Common myeloid progenitor, CD34-positive (primary cell): ENCODE measurements around the gene GIT1.

ENCODE experiments used
- CTCF ChIA-PET: fragments of 350-600 bp; sonication (Branson Sonifier 250); formaldehyde crosslinking; loops from one replicate; lab custom pipeline; 2021; ENCODE audit warnings: antibody characterized with exemption; lab: Charles Lee
- POLR2A ChIA-PET: fragments of 350-600 bp; sonication (Branson Sonifier 250); formaldehyde crosslinking; loops from one replicate; lab custom pipeline; 2021; ENCODE audit warnings: antibody characterized with exemption; lab: Charles Lee
- DNase-seq, 3 donors: peaks; one replicate each; pipeline versions ENCODE4 v3.0.0 to v3.0.0-alpha.2; 2013
- H3K27ac ChIP-seq, 2 experiments: 1 replicate in 1 of 2; 2 replicates in 1 of 2; pipeline ENCODE4 v1.7.0; 2013; ENCODE audit warnings: inconsistent platforms in 2 of 2, low read length in 2 of 2, mild to moderate bottlenecking in 2 of 2, low read depth in 1 of 2, moderate library complexity in 1 of 2; ENCODE audit not compliant: severe bottlenecking in 2 of 2, insufficient read depth in 1 of 2, poor library complexity in 1 of 2
- H3K27me3 ChIP-seq, 5 experiments: replicated peaks in 2 of 5; 1 replicate in 3 of 5; 2 replicates in 2 of 5; pipeline versions ENCODE4 v1.6.1 to v1.7.0; 2013; ENCODE audit warnings: low read length in 4 of 5, mild to moderate bottlenecking in 2 of 5, moderate library complexity in 2 of 5, inconsistent platforms in 1 of 5; ENCODE audit not compliant: insufficient read depth in 5 of 5, control insufficient read depth in 4 of 5
- H3K36me3 ChIP-seq, 4 experiments: 1 replicate in 2 of 4; 2 replicates in 2 of 4; pipeline versions ENCODE4 v1.6.1 to v1.7.0; 2013; ENCODE audit warnings: low read length in 3 of 4, control low read depth in 1 of 4, mild to moderate bottlenecking in 1 of 4; ENCODE audit not compliant: control insufficient read depth in 4 of 4, insufficient read depth in 4 of 4
- H3K4me1 ChIP-seq, 4 experiments: 1 replicate in 3 of 4; 2 replicates in 1 of 4; pipeline versions ENCODE4 v1.6.1 to v1.7.1; 2013; ENCODE audit warnings: low read length in 3 of 4, mild to moderate bottlenecking in 3 of 4, control low read depth in 1 of 4, inconsistent platforms in 1 of 4, moderate library complexity in 1 of 4; ENCODE audit not compliant: control insufficient read depth in 4 of 4, insufficient read depth in 4 of 4; ENCODE audit errors: control extremely low read depth in 1 of 4
- H3K4me3 ChIP-seq, 7 experiments: 1 replicate in 4 of 7; 2 replicates in 3 of 7; pipeline versions ENCODE4 v1.5.1 to v1.7.0; 2013; ENCODE audit warnings: mild to moderate bottlenecking in 7 of 7, low read length in 6 of 7, moderate library complexity in 6 of 7, inconsistent platforms in 2 of 7, low read depth in 2 of 7, control low read depth in 1 of 7; ENCODE audit not compliant: insufficient read depth in 4 of 7, control insufficient read depth in 1 of 7; ENCODE audit errors: extremely low read depth in 1 of 7
- H3K9me3 ChIP-seq, 5 experiments: 1 replicate in 4 of 5; 2 replicates in 1 of 5; pipeline versions ENCODE4 v1.6.1 to v1.7.1; 2013; ENCODE audit warnings: low read length in 4 of 5, mild to moderate bottlenecking in 2 of 5, inconsistent platforms in 1 of 5, low read depth in 1 of 5, moderate library complexity in 1 of 5; ENCODE audit not compliant: control insufficient read depth in 4 of 5, insufficient read depth in 2 of 5; ENCODE audit errors: control extremely low read depth in 1 of 5
- WGBS: methylation state at CpG from one replicate; pipeline ENCODE4 v1.1.5; 2013; ENCODE audit not compliant: insufficient coverage; 5-methylcytosine and 5-hydroxymethylcytosine counted together

Gene GIT1

DNA sequence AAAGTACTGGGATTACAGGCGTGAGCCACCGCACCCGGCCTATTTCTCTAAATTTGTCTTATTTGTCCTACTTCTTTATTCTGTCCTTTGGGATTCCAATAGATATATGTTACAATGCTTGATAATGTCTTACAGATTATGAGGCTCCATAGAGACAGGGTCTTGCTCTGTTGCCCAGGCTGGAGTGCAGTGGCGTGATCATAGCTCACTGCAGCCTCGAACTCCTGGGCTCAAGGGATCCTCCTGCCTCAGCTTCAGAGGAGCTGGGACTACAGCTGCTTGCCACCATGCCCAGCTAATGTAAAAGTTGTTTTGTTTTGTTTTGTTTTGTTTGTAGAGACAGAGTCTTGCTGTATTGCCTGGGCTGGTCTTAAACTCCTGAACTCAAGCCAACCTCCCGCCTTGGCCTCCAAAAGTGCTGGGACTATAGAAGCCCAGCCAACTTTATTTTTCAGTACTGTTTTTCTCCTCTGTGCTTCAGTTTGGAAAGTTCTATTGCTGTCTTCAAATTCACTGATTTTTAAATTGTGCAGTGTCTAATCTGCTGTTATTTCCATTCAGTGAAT lies 13.7 kb upstream of the GIT1 start:
- Histone ChIP-seq H3K36me3 (no peaks in the 10 kb centered on the region), H3K4me1 (no peaks in the 10 kb centered on the region), H3K27me3 (no peaks in the 10 kb centered on the region), H3K4me3 (no peak overlapping the region), H3K9me3 (no peaks in the 10 kb centered on the region), H3K27ac (no peak overlapping the region)
- POLR2A ChIA-PET, result no interaction called here
- CTCF ChIA-PET, result interaction anchor here (1.4 to 7.6 kb wide), 2 partner anchors 11 to 14 kb away, joined by 4 to 39 read pairs; no protein-coding TSS in a partner anchor
- no peak for DNase-seq
- WGBS, result 92% methylated on average over 2 of the region's 6 CpGs

DNA sequence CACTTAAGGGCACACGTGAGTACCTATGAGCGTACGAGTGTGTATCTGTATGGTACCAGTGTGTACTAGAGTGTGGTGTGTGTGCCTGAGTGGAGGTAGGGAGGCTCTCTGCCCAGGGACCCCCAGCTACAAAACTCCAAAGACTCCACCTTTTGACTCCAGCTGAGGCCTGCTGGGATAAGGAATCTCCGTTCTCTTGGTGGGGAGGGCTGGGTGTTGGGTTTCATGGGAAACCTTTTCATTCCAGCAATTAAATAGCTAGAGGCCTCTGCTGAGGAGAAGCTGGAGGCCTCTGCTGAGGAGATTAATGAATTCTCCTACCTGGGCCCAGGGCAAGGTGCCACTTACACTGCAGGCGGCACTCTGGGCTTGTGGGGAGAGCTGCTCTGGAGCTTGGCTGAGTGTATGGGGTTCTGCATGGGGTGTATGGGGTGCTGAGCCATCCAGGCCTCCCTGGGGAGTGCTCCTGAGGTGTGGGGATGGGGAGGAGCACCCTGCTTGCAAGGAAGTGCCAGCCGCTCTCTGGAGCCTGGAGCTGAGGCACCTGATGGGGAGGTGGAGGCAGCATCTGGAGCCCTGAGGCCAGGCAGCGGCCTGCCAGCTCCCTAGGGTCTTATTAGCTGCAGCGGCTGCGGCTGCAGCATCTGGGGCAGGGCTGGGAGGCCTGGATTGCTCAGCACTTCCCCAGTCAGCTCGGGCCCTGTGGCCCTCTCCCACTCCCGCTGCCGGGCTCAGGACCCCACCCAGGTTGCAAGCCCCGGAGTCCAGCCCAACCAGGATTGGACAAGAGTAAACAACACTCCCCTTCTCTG lies 8.1 kb upstream of the GIT1 start:
- Histone ChIP-seq H3K36me3 (no peaks in the 10 kb centered on the region), H3K4me1 (peaks cover 0 to 19% (median 17%) of the 10 kb centered on the region in 4 experiments), H3K27me3 (peaks cover 0 to 1% (median 0%) of the 10 kb centered on the region in 5 experiments), H3K9me3 (no peaks in the 10 kb centered on the region), H3K27ac (no peak overlapping the region), H3K4me3 (no peak overlapping the region)
- WGBS, result 98% methylated on average over 6 of the region's 13 CpGs
- DNase-seq, result no peak
- ChIA-PET POLR2A (interaction anchor here (1.9 kb wide), 1 partner anchor 14 kb away, joined by 4 read pairs; no protein-coding TSS in a partner anchor), CTCF (interaction anchor here (0.9 to 1.9 kb wide), 8 partner anchors 9 to 31 kb away, joined by 3 to 7 read pairs (median 4); partner anchors contain the start of gene ABHD15)

DNA sequence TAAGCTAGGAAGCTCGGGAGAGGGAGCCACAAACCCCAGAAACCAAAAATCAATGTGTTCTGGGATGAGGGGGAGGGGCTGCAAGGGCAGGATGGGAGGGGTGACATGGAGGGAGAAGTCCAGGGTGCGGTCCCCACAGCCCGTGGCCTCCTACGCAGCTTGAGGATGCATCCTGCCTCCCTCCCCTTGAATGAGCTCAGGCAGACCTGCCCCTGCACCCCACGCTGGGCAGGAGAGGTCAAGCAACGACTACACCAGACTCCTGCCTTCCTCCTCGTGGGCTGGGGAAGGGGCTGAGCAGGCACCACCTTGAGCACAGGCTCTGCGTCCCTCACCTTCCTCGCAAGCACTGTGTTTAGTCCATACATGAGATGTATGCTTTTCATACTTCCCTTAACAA lies 7.4 kb upstream of the GIT1 start:
- ChIA-PET POLR2A (interaction anchor here (1.9 kb wide), 1 partner anchor 14 kb away, joined by 4 read pairs; no protein-coding TSS in a partner anchor), CTCF (interaction anchor here (0.9 to 1.9 kb wide), 7 partner anchors 9 to 27 kb away, joined by 3 to 7 read pairs (median 5); no protein-coding TSS in a partner anchor)
- H3K4me3 ChIP-seq, result no peak overlapping the region
- no peak for DNase-seq
- peaks cover 2 to 26% (median 24%) of the 10 kb centered on the region in 4 experiments for H3K4me1 ChIP-seq
- 87% methylated on average over 8 of the region's 9 CpGs for WGBS
- no peaks in the 10 kb centered on the region for H3K36me3 ChIP-seq
- peaks cover 0 to 1% (median 0%) of the 10 kb centered on the region in 5 experiments for H3K27me3 ChIP-seq
- H3K27ac ChIP-seq, result no peak overlapping the region
- no peaks in the 10 kb centered on the region for H3K9me3 ChIP-seq

DNA sequence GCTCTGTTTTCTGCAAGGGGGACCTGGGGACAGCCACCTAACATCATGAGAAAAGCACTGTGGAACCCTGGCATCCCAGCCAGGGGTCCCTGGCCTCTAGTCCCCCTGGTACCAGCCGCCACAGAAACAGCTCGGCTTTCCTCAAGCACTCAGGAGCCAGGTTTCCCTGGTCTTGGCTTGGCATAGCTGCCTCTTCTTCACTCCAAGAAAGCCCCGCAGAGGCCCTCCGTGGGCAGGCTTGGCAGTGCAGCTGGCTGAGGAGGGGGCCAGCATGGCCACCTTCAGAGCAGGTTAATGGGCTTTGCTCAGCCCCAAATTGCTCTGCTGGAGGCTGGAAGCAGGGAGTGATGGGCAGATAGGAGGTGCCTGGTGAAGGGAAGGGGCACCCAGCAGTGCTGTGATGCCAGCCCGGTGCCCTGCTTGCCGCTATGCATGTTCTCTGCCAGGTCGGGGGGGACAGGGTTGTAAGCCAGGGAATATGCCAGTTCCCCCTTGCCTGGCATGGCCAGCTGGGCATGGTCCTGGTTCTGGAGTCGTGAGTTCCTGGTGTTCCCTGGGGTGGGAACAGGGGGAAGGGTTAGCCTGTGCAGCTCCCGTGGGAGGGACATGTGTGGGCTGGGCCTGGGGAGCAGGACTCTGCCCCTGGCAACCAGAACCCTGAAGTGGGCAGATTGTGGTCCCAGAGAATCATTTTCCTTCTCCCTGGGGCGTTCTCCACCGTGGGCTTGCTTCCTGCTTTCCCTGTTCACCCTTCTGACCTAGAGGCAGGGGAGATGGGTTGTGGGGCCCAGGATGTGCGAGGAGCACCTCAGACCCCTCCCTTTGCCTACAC lies 6.7 kb upstream of the GIT1 start:
- Histone ChIP-seq H3K27ac (no peak overlapping the region), H3K4me3 (no peak overlapping the region), H3K4me1 (peaks cover 2 to 33% (median 31%) of the 10 kb centered on the region in 4 experiments), H3K27me3 (peaks cover 0 to 1% (median 0%) of the 10 kb centered on the region in 5 experiments), H3K9me3 (no peaks in the 10 kb centered on the region), H3K36me3 (no peaks in the 10 kb centered on the region)
- POLR2A ChIA-PET, result no interaction called here
- no peak for DNase-seq
- CTCF ChIA-PET, result interaction anchor here (1.1 to 1.9 kb wide), 6 partner anchors 13 to 22 kb away, joined by 3 to 7 read pairs (median 4); no protein-coding TSS in a partner anchor
- 95% methylated on average over 8 of the region's 12 CpGs for WGBS

DNA sequence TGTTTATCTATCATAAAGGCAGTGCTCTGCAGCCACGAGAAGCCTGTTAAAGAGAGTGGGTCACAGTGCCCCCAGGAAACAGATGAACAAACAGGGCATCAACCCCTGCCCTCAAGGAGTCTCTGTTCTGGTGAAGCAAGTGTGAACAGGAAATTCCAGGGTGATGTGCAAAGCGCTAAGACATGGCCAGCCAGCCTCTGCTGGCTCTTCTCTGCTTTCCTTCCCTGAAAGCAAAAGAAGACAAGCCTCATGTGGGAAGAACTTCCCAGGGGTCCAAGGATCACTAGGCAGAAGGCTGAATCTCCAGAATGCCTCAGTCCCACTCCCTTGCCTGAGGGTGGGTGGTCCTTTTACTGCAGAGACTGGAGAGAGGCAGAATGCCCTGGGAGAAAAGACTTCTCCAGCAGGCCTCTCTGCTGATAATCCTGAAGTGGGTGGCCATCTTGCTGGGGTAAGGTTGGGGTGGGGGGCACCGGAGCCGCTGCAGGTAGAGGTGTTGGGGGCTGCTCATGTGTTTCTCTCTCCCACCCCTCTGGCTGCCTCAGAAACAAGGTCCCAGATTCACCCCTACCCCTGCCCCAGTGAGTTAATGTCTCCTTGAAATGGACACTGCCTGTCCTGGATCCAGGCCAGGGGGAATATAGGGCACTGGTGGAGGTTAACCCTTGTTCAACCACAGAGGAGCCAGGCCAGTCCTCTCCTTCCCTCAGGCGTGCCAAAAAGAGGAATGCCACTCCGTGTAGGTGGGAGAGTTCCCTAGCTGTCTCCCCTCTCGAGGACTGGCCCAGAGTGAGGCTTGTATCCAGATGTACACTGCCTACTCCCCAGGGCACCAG lies 5.9 kb upstream of the GIT1 start:
- 93% methylated on average over 6 of the region's 7 CpGs for WGBS
- DNase-seq, result no peak
- Histone ChIP-seq H3K36me3 (no peaks in the 10 kb centered on the region), H3K9me3 (no peaks in the 10 kb centered on the region), H3K27ac (no peak overlapping the region), H3K27me3 (peaks cover 0 to 1% (median 0%) of the 10 kb centered on the region in 5 experiments), H3K4me3 (no peak overlapping the region), H3K4me1 (peaks cover 2 to 41% (median 39%) of the 10 kb centered on the region in 4 experiments)
- ChIA-PET POLR2A (no interaction called here), CTCF (interaction anchor here (1.1 to 5.0 kb wide), 6 partner anchors 15 to 498 kb away, joined by 3 to 137 read pairs (median 4); no protein-coding TSS in a partner anchor)

DNA sequence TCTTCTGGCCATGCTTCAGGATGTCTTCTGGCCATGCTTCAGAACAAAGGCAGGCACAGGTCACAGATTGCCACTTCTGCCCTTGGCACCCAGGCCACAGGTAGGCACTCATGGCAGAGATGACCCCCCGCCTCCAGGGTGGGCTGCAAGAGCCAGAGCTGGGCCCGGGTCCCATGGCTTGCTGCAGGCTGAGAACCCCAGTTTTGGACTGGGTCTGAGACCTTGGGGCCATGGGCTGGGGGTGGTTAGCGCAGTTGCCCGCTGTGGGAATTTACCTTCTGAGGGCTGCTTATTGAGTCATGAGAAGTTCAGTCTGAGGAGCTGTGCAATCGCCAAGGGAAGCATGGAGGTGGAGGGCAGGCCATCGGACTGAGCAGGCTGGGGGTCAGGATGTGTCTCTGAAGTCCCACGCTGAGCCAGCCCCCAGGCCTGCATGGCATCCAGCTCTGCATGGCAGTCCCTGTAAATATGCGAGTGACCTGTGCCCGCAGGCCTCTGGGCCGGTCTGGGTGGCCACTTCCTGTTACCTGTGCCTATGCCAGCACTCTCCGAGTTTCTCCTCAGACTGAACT lies 5.2 kb upstream of the GIT1 start:
- 97% methylated on average over 11 of the region's 11 CpGs for WGBS
- peaks cover 0 to 1% (median 0%) of the 10 kb centered on the region in 5 experiments for H3K27me3 ChIP-seq
- H3K9me3 ChIP-seq, result no peaks in the 10 kb centered on the region
- no peak for DNase-seq
- H3K4me3 ChIP-seq, result peak overlapping the region in 3 of 7 experiments; percentile 67 to 90 (median 79)
- ChIA-PET CTCF (interaction anchor here (0.8 to 5.0 kb wide), 8 partner anchors 9 to 762 kb away, joined by 3 to 137 read pairs (median 7); no protein-coding TSS in a partner anchor), POLR2A (interaction anchor here (0.6 to 1.0 kb wide), 2 partner anchors 18 to 259 kb away, joined by 3 to 4 read pairs; no protein-coding TSS in a partner anchor)
- peaks cover 4 to 48% (median 46%) of the 10 kb centered on the region in 4 experiments for H3K4me1 ChIP-seq
- no peak overlapping the region for H3K27ac ChIP-seq
- H3K36me3 ChIP-seq, result no peaks in the 10 kb centered on the region
